Keratinocyte (primary cell): Measurements from ENCODE around the gene ACAT2. TPM values are rescaled to one million over a fixed set of nuclear protein-coding genes. Genes with fewer than 3 reads are reported as not detected.

Experiments used
- DNase-seq: peaks from one replicate; pipeline ENCODE4 v3.0.0-alpha.2; 2011; ENCODE audit warnings: low read depth, missing footprints, low spot score
- FAIRE-seq: peaks from 2 replicates; lab custom pipeline; 2011; peaks lifted over from hg19 to GRCh38; lab: Jason Lieb, UNC
- H2AFZ ChIP-seq: 2 replicates; pipeline ENCODE4 v1.6.0; 2012; ENCODE audit warnings: low read length, control low read depth, inconsistent platforms; ENCODE audit not compliant: control insufficient read depth
- H3K27ac ChIP-seq: 2 replicates; pipeline ENCODE4 v1.5.1; 2011; ENCODE audit warnings: low read length; ENCODE audit not compliant: control insufficient read depth, insufficient read depth
- H3K27me3 ChIP-seq: 3 replicates; pipeline ENCODE4 v1.6.0; 2011; ENCODE audit warnings: low read length; ENCODE audit not compliant: control insufficient read depth, insufficient read depth; ENCODE audit errors: extremely low read depth
- H3K36me3 ChIP-seq, 2 experiments: 2 replicates in 1 of 2; 3 replicates in 1 of 2; pipeline ENCODE4 v1.5.1; 2011; ENCODE audit warnings: low read length in 2 of 2, mild to moderate bottlenecking in 1 of 2; ENCODE audit not compliant: control insufficient read depth in 2 of 2, insufficient read depth in 2 of 2; ENCODE audit errors: extremely low read depth in 1 of 2
- H3K4me1 ChIP-seq: 3 replicates; pipeline ENCODE4 v1.5.1; 2011; ENCODE audit warnings: low read length; ENCODE audit not compliant: control insufficient read depth, insufficient read depth; ENCODE audit errors: extremely low read depth
- H3K4me2 ChIP-seq: 3 replicates; pipeline ENCODE4 v1.6.0; 2011; ENCODE audit warnings: low read depth, low read length; ENCODE audit not compliant: control insufficient read depth, insufficient read depth; ENCODE audit errors: extremely low read depth
- H3K4me3 ChIP-seq, 3 experiments: fragments of 200-600 bp in 1 of 3; sonication (generic) in 1 of 3; 2 replicates in 2 of 3; 3 replicates in 1 of 3; pipeline ENCODE4 v1.5.1; 2011 to 2016; ENCODE audit warnings: low read length in 3 of 3, mild to moderate bottlenecking in 3 of 3, control low read depth in 2 of 3, inconsistent platforms in 1 of 3, low read depth in 1 of 3, mixed read lengths in 1 of 3, mixed run types in 1 of 3, moderate library complexity in 1 of 3; ENCODE audit not compliant: control insufficient read depth in 2 of 3, insufficient read depth in 2 of 3; ENCODE audit errors: extremely low read depth in 1 of 3
- H3K79me2 ChIP-seq: 2 replicates; pipeline ENCODE4 v1.6.0; 2012; ENCODE audit warnings: low read length; ENCODE audit not compliant: control insufficient read depth, insufficient read depth
- H3K9ac ChIP-seq: 3 replicates; pipeline ENCODE4 v1.6.0; 2011; ENCODE audit warnings: low read length; ENCODE audit not compliant: control insufficient read depth, insufficient read depth; ENCODE audit errors: extremely low read depth
- H3K9me1 ChIP-seq: 3 replicates; pipeline ENCODE4 v1.6.0; 2011; ENCODE audit warnings: low read length; ENCODE audit not compliant: control insufficient read depth, insufficient read depth; ENCODE audit errors: extremely low read depth
- H3K9me3 ChIP-seq: 2 replicates; pipeline ENCODE4 v1.5.1; 2012; ENCODE audit warnings: low read depth, low read length; ENCODE audit not compliant: control insufficient read depth
- H4K20me1 ChIP-seq: 3 replicates; pipeline ENCODE4 v1.6.0; 2011; ENCODE audit warnings: low read length; ENCODE audit not compliant: control insufficient read depth, insufficient read depth; ENCODE audit errors: extremely low read depth
- EZH2 ChIP-seq: IDR thresholded peaks from one replicate; pipeline ENCODE4 v1.6.1; 2012; ENCODE audit warnings: inconsistent platforms, mild to moderate bottlenecking, low read length, moderate library complexity
- dilution Hi-C: fragments of 300-500 bp; cut with MboI; formaldehyde crosslinking; loops from one replicate; pipeline ENCODE4 v1.7.0; 2020; ENCODE audit warnings: low sequenced_read_pairs; ENCODE audit not compliant: extremely low pct_ligation_motif_present
- polyA plus RNA-seq, 5 experiments: library from polyadenylated mRNA; depleted of rRNA in 3 of 5; stranded (reverse) in 3 of 5; stranded (forward) in 1 of 5; unstranded in 1 of 5; fragments of >200 nt; gene quantifications; 1 replicate in 1 of 5; 2 replicates in 3 of 5; 3 replicates in 1 of 5; pipeline versions ENCODE4 v1.2.1 to v1.2.3, GENCODE V29; 2011 to 2012; ENCODE audit warnings: missing spikeins in 2 of 5, low read depth in 1 of 5, low replicate concordance in 1 of 5
- TF ChIP-seq, protein P1 (sequence below), 3 experiments: IDR thresholded peaks in 1 of 3; conservative IDR thresholded peaks in 1 of 3; optimal IDR thresholded peaks in 1 of 3; 2 replicates in 2 of 3; 3 replicates in 1 of 3; pipeline versions ENCODE3 to v1.5.1; 2011; ENCODE audit warnings: low read length in 3 of 3, mild to moderate bottlenecking in 3 of 3, moderate library complexity in 2 of 3, control low read depth in 1 of 3, inconsistent platforms in 1 of 3; ENCODE audit not compliant: insufficient read depth in 2 of 3; ENCODE audit errors: extremely low read depth in 1 of 3

ACAT2 gene
- polyA plus RNA-seq, 1 donor (not counting 4 experiments of a cell fraction or from before 2014, with no cell fraction given) = 205 TPM

DNA sequence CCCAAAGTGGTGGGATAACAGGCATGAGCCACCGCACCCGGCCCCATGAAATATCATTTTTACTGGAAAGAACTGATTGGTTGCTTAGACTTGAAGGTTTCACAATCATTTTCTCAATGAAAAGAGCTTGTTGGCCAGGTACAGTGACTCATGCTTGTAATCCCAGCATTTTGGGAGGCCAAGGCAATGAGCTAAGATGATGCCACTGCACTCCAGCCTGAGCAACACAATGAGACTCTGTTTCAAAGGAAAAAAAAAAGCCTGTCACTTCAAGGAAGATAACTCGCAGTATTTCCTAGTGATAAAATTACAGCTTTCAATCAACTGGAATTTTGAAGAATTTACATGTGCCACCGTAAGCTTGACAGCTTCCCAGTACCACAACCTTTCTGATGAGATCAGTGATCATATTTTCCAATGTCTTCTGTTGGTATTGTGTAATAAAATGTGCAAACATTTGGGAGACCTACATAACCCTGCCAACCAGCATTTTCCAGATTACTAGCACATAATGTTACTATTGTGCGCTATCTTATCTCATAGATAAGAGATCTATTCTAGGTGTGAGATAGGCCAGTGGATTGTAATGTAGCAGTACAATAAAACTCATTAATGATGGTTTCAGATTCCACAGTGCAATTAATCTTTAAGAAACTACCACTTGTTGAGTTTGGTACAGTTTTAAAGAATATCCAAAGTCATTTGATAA is 45.5 kb downstream of the ACAT2 start:
- TF ChIP-seq, protein P1, sequence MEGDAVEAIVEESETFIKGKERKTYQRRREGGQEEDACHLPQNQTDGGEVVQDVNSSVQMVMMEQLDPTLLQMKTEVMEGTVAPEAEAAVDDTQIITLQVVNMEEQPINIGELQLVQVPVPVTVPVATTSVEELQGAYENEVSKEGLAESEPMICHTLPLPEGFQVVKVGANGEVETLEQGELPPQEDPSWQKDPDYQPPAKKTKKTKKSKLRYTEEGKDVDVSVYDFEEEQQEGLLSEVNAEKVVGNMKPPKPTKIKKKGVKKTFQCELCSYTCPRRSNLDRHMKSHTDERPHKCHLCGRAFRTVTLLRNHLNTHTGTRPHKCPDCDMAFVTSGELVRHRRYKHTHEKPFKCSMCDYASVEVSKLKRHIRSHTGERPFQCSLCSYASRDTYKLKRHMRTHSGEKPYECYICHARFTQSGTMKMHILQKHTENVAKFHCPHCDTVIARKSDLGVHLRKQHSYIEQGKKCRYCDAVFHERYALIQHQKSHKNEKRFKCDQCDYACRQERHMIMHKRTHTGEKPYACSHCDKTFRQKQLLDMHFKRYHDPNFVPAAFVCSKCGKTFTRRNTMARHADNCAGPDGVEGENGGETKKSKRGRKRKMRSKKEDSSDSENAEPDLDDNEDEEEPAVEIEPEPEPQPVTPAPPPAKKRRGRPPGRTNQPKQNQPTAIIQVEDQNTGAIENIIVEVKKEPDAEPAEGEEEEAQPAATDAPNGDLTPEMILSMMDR (optimal IDR thresholded peaks at IDR 0.05 in 1 of 3, IDR thresholded peaks at IDR 0.05 in 1 of 3, conservative IDR thresholded peaks at IDR 0.05 in 1 of 3; ENCODE audit: extremely low read depth in 1 of 3, insufficient read depth in 2 of 3, low read length in 3 of 3) = no peak
- no peak for TF ChIP-seq EZH2
- Histone ChIP-seq H3K9me1 (no peaks in the 10 kb centered on the region), H3K4me1 (peaks cover 7% of the 10 kb centered on the region), H3K4me3 (no peak overlapping the region), H3K27me3 (no peaks in the 10 kb centered on the region), H3K79me2 (no peaks in the 10 kb centered on the region), H4K20me1 (no peaks in the 10 kb centered on the region), H3K36me3 (no peaks in the 10 kb centered on the region), H3K4me2 (no peak overlapping the region), H3K27ac (no peak overlapping the region), H3K9me3 (no peaks in the 10 kb centered on the region), H3K9ac (no peak overlapping the region), H2AFZ (no peak overlapping the region)
- FAIRE-seq = peak; percentile 72
- no peak for DNase-seq
- dilution Hi-C loops = no loop called here

DNA sequence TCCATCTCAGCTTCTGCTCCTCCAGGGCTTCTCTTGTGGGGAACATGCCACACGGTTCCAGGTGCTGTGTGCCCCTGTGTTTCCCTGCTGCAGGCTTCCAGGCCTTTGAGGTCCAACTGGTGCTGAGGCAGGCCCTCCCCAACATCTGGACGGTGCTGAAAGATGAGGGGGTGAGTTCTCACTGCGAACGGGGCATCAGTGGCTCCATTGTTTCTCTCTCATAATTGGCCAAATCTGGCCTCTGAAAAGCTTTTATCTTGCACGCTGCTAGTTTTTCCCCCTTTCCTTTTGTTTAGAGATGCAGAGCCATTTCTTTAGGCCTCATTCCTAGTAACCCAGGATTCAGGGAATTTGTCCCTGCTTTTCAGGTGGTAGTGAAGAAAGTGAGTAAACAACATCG is 46.8 kb downstream of the ACAT2 start:
- no peaks in the 10 kb centered on the region for H3K27me3 ChIP-seq
- no peak for TF ChIP-seq EZH2
- TF ChIP-seq, protein P1 (optimal IDR thresholded peaks at IDR 0.05 in 1 of 3, IDR thresholded peaks at IDR 0.05 in 1 of 3, conservative IDR thresholded peaks at IDR 0.05 in 1 of 3; ENCODE audit: extremely low read depth in 1 of 3, insufficient read depth in 2 of 3, low read length in 3 of 3) = no peak
- H3K27ac ChIP-seq = no peak overlapping the region
- FAIRE-seq (no peak), DNase-seq (no peak)
- peaks cover 7% of the 10 kb centered on the region for H3K4me1 ChIP-seq
- no peaks in the 10 kb centered on the region for H4K20me1 ChIP-seq
- H3K4me3 ChIP-seq = no peak overlapping the region
- H3K9me3 ChIP-seq = no peaks in the 10 kb centered on the region
- no peaks in the 10 kb centered on the region for H3K36me3 ChIP-seq
- H2AFZ ChIP-seq = no peak overlapping the region
- dilution Hi-C loops = no loop called here
- H3K9ac ChIP-seq = no peak overlapping the region
- H3K9me1 ChIP-seq = no peaks in the 10 kb centered on the region
- H3K4me2 ChIP-seq = no peak overlapping the region
- no peaks in the 10 kb centered on the region for H3K79me2 ChIP-seq
